A549 treated with RU486 at 1 μM for 4 hours (cell line): Measurements from ENCODE around the gene SETD1B. TPM values are rescaled to one million over a fixed set of nuclear protein-coding genes. Genes with fewer than 3 reads are reported as not detected.

Source experiments
- total RNA-seq: library from RNA; stranded (reverse); fragments of 200-300 nt; extraction: Qiagen RNA extraction; gene quantifications from 5 replicates; pipeline ENCODE4 v1.2.3, GENCODE V29; 2022; ENCODE audit warnings: low read depth

SETD1B gene
- 11.4 to 15.8 TPM (median 14.5 TPM) in 5 replicates for total RNA-seq

GRCh38 chr12:121803861-121804416 lies at the start of gene SETD1B:
Gene SETD1B, plus strand, starts transcription at chr12:121804009. Its CDS starts 729 bp downstream, at chr12:121804738.

GRCh38 chr12:121793440-121793837 lies 10.4 kb upstream of the SETD1B start, which contains the start of gene RHOF:
Gene RHOF, minus strand, starts transcription at chr12:121793688. Its CDS starts 55 bp downstream, at chr12:121793633.

GRCh38 chr12:121858662-121859572 lies 55.1 kb downstream of the SETD1B start, which contains the start of gene HPD:
Gene HPD, minus strand, starts transcription at chr12:121858859. Its CDS starts 36 bp downstream, at chr12:121858823.

Other genes with a start within 250 kb of the SETD1B start
- gene KDM2B, start 223.0 kb upstream of the SETD1B start, total RNA-seq: 18.4 to 24.1 TPM (median 22.3 TPM) in 5 replicates
- 24.4 to 44.1 TPM (median 43.1 TPM) in 5 replicates for gene ORAI1, start 177.5 kb upstream of the SETD1B start, total RNA-seq
- 0.27 to 0.56 TPM (median 0.30 TPM) in 5 replicates for gene MORN3, start 134.4 kb upstream of the SETD1B start, total RNA-seq
- gene TMEM120B, start 91.3 kb upstream of the SETD1B start, total RNA-seq: 7.9 to 13.0 TPM (median 11.8 TPM) in 5 replicates
- 163 to 224 TPM (median 192 TPM) in 5 replicates for gene RHOF, start 10.3 kb upstream of the SETD1B start, total RNA-seq
- gene HPD, start 54.9 kb downstream of the SETD1B start, total RNA-seq: 1.1 to 2.0 TPM (median 1.6 TPM) in 5 replicates
- 120 to 168 TPM (median 124 TPM) in 5 replicates for gene PSMD9, start 84.8 kb downstream of the SETD1B start, total RNA-seq
- 0.85 to 1.7 TPM (median 0.95 TPM) in 5 replicates for gene CFAP251, start 114.6 kb downstream of the SETD1B start, total RNA-seq
- 9.3 to 13.5 TPM (median 12.8 TPM) in 5 replicates for gene BCL7A, start 217.9 kb downstream of the SETD1B start, total RNA-seq